Neural cell (in vitro differentiated cells): ENCODE data around the gene SCARB1. TPM values are rescaled to one million over a fixed set of nuclear protein-coding genes. Genes with fewer than 3 reads are reported as not detected.

Source experiments
- H2AFZ ChIP-seq: fragments of 200-600, 300-800 bp; sonication (generic), shearing (Covaris generic); 2 replicates; pipeline ENCODE4 v1.6.0; 2014; ENCODE audit warnings: low read depth, mild to moderate bottlenecking, antibody characterized with exemption, low read length, moderate library complexity
- H3F3A ChIP-seq: fragments of 200-600 bp; shearing (Covaris generic); 2 replicates; pipeline ENCODE4 v1.6.1; 2016; ENCODE audit warnings: mild to moderate bottlenecking, moderate library complexity, mixed read lengths, antibody characterized with exemption, low read length; ENCODE audit not compliant: insufficient read depth, poor library complexity, severe bottlenecking
- H3K27ac ChIP-seq: fragments of 200-600, 300-800 bp; sonication (generic), shearing (Covaris generic); 2 replicates; pipeline ENCODE4 v1.5.1; 2014; ENCODE audit warnings: mild to moderate bottlenecking, low read length, moderate library complexity
- H3K27me3 ChIP-seq: fragments of 300-800, 200-600 bp; sonication (generic), shearing (Covaris generic); 2 replicates; pipeline ENCODE4 v1.6.0; 2014; ENCODE audit warnings: mild to moderate bottlenecking, low read depth, low read length, moderate library complexity; ENCODE audit not compliant: insufficient read depth
- H3K36me3 ChIP-seq: fragments of 300-800, 200-600 bp; sonication (generic), shearing (Covaris generic); 2 replicates; pipeline ENCODE4 v1.5.1; 2014; ENCODE audit warnings: mild to moderate bottlenecking, antibody characterized with exemption, low read length, moderate library complexity; ENCODE audit not compliant: insufficient read depth
- H3K4me2 ChIP-seq: fragments of 300-800, 200-600 bp; sonication (generic), shearing (Covaris generic); 2 replicates; pipeline ENCODE4 v1.6.0; 2014; ENCODE audit warnings: mild to moderate bottlenecking, low read length
- H3K4me3 ChIP-seq: fragments of 300-800, 200-600 bp; sonication (generic), shearing (Covaris generic); 2 replicates; pipeline ENCODE4 v1.5.1; 2014; ENCODE audit warnings: mild to moderate bottlenecking, low read length, moderate library complexity
- H3K79me2 ChIP-seq: fragments of 200-600 bp; shearing (Covaris generic); replicated peaks from 2 replicates; pipeline ENCODE4 v1.6.0; 2014; ENCODE audit warnings: mild to moderate bottlenecking, low read length, moderate library complexity; ENCODE audit not compliant: insufficient read depth
- H3K9ac ChIP-seq: fragments of 300-800, 200-600 bp; sonication (generic), shearing (Covaris generic); 2 replicates; pipeline ENCODE4 v1.6.1; 2016; ENCODE audit warnings: mild to moderate bottlenecking, low read length, mixed read lengths
- H3K9me2 ChIP-seq: fragments of 200-600 bp; shearing (Covaris generic); 2 replicates; pipeline ENCODE4 v1.6.1; 2016; ENCODE audit warnings: mild to moderate bottlenecking, low read length, mixed read lengths; ENCODE audit not compliant: insufficient read depth
- H3K9me3 ChIP-seq: fragments of 200-600, 300-800 bp; sonication (generic), shearing (Covaris generic); 2 replicates; pipeline ENCODE4 v1.6.1; 2016; ENCODE audit warnings: mild to moderate bottlenecking, mixed run types, low read length, moderate library complexity, mixed read lengths
- H4K20me1 ChIP-seq: fragments of 200-600 bp; shearing (Covaris generic); 2 replicates; pipeline ENCODE4 v1.6.1; 2016; ENCODE audit warnings: mild to moderate bottlenecking, mixed run types; ENCODE audit not compliant: insufficient read depth
- EP300 ChIP-seq: fragments of 450-650 bp; conservative IDR thresholded peaks from 2 replicates; pipeline ENCODE4 v1.6.1; 2014; ENCODE audit warnings: antibody characterized with exemption, mild to moderate bottlenecking, moderate library complexity; ENCODE audit not compliant: poor library complexity, severe bottlenecking
- EZH2 ChIP-seq: fragments of 200-600, 300-800 bp; shearing (Covaris generic), sonication (generic); IDR thresholded peaks from 2 replicates; pipeline ENCODE4 v1.6.1; 2014; ENCODE audit warnings: antibody characterized with exemption, low read length, borderline replicate concordance, mild to moderate bottlenecking; ENCODE audit not compliant: insufficient read depth, poor library complexity, severe bottlenecking
- MXI1 ChIP-seq: fragments of 450-650 bp; conservative IDR thresholded peaks from 2 replicates; pipeline ENCODE4 v1.6.1; 2014; ENCODE audit warnings: antibody characterized with exemption, mild to moderate bottlenecking; ENCODE audit not compliant: poor library complexity, severe bottlenecking
- POLR2AphosphoS5 ChIP-seq: IDR thresholded peaks from 2 replicates; pipeline ENCODE4 v1.6.1; 2012
- RAD21 ChIP-seq: fragments of 450-650 bp; conservative IDR thresholded peaks from 2 replicates; pipeline ENCODE4 v1.6.1; 2014; ENCODE audit warnings: antibody characterized with exemption, mild to moderate bottlenecking, moderate library complexity
- SMC3 ChIP-seq: fragments of 450-650 bp; conservative IDR thresholded peaks from 2 replicates; pipeline ENCODE4 v1.6.1; 2014; ENCODE audit warnings: antibody characterized with exemption, mild to moderate bottlenecking, moderate library complexity; ENCODE audit not compliant: poor library complexity
- TAF1 ChIP-seq: IDR thresholded peaks from 2 replicates; pipeline ENCODE4 v1.6.1; 2012; ENCODE audit warnings: low read depth
- polyA plus RNA-seq: library from polyadenylated mRNA; depleted of rRNA; stranded (reverse); fragments of >200 nt; gene quantifications from 2 replicates; pipeline ENCODE4 v1.2.3, GENCODE V29; 2014
- TF ChIP-seq, protein P1 (sequence below): fragments of 450-650 bp; IDR thresholded peaks from 2 replicates; pipeline ENCODE4 v1.5.1; 2014; ENCODE audit warnings: antibody characterized with exemption, mild to moderate bottlenecking, moderate library complexity; ENCODE audit not compliant: poor library complexity, severe bottlenecking
- TF ChIP-seq, protein P2 (sequence below): IDR thresholded peaks from 2 replicates; pipeline ENCODE4 v1.6.1; 2012; ENCODE audit warnings: borderline replicate concordance

Gene SCARB1
- polyA plus RNA-seq, 1 donor from 2014 or later, result 5.8 TPM

DNA sequence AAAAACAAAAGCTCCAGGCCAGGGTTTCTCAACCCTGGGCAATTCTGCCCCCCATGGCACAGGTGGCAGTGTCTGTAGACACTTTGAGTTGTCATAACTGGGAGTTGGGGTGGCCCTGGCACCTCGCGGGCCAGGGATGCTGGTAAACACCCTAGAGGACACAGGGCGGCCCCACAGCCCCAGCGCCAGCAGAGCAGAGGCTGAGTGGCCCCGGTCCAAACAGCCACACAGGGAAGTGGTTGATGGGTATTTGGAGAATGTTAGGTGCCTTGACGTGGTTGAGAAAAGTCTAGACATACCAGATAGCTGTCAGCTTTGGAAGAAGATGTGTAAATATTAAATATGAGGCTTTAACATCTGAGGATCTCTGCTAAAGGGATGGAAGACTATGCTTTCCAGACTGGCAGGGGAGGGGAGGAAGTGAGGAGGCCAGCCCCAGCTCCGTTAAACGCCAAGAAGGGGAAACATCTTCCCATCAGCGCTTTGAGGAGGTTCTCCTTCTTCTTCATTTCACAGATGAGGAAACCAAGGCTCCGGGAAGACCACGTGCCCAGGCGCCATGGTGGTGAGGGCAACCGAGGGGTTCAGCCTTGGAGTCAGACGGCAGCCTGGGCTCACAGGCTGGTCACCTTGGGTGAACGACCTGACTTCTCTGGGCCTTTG, 103.7 kb downstream of the SCARB1 start:
- Histone ChIP-seq H3K9ac (no peak overlapping the region), H3K4me2 (no peak overlapping the region), H3K9me2 (no peaks in the 10 kb centered on the region), H3K4me3 (no peak overlapping the region), H4K20me1 (no peaks in the 10 kb centered on the region), H3K36me3 (no peaks in the 10 kb centered on the region), H3K27ac (no peak overlapping the region), H3F3A (peaks cover under 1% of the 10 kb centered on the region), H2AFZ (no peak overlapping the region), H3K27me3 (no peaks in the 10 kb centered on the region), H3K9me3 (peaks cover 9% of the 10 kb centered on the region), H3K79me2 (no peaks in the 10 kb centered on the region)
- TF ChIP-seq MXI1 (no peak), RAD21 (no peak), SMC3 (no peak), EZH2 (no peak), POLR2AphosphoS5 (no peak), TAF1 (no peak), EP300 (no peak)
- TF ChIP-seq, protein P1, sequence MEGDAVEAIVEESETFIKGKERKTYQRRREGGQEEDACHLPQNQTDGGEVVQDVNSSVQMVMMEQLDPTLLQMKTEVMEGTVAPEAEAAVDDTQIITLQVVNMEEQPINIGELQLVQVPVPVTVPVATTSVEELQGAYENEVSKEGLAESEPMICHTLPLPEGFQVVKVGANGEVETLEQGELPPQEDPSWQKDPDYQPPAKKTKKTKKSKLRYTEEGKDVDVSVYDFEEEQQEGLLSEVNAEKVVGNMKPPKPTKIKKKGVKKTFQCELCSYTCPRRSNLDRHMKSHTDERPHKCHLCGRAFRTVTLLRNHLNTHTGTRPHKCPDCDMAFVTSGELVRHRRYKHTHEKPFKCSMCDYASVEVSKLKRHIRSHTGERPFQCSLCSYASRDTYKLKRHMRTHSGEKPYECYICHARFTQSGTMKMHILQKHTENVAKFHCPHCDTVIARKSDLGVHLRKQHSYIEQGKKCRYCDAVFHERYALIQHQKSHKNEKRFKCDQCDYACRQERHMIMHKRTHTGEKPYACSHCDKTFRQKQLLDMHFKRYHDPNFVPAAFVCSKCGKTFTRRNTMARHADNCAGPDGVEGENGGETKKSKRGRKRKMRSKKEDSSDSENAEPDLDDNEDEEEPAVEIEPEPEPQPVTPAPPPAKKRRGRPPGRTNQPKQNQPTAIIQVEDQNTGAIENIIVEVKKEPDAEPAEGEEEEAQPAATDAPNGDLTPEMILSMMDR, result no peak
- TF ChIP-seq, protein P2, sequence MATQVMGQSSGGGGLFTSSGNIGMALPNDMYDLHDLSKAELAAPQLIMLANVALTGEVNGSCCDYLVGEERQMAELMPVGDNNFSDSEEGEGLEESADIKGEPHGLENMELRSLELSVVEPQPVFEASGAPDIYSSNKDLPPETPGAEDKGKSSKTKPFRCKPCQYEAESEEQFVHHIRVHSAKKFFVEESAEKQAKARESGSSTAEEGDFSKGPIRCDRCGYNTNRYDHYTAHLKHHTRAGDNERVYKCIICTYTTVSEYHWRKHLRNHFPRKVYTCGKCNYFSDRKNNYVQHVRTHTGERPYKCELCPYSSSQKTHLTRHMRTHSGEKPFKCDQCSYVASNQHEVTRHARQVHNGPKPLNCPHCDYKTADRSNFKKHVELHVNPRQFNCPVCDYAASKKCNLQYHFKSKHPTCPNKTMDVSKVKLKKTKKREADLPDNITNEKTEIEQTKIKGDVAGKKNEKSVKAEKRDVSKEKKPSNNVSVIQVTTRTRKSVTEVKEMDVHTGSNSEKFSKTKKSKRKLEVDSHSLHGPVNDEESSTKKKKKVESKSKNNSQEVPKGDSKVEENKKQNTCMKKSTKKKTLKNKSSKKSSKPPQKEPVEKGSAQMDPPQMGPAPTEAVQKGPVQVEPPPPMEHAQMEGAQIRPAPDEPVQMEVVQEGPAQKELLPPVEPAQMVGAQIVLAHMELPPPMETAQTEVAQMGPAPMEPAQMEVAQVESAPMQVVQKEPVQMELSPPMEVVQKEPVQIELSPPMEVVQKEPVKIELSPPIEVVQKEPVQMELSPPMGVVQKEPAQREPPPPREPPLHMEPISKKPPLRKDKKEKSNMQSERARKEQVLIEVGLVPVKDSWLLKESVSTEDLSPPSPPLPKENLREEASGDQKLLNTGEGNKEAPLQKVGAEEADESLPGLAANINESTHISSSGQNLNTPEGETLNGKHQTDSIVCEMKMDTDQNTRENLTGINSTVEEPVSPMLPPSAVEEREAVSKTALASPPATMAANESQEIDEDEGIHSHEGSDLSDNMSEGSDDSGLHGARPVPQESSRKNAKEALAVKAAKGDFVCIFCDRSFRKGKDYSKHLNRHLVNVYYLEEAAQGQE, result no peak

DNA sequence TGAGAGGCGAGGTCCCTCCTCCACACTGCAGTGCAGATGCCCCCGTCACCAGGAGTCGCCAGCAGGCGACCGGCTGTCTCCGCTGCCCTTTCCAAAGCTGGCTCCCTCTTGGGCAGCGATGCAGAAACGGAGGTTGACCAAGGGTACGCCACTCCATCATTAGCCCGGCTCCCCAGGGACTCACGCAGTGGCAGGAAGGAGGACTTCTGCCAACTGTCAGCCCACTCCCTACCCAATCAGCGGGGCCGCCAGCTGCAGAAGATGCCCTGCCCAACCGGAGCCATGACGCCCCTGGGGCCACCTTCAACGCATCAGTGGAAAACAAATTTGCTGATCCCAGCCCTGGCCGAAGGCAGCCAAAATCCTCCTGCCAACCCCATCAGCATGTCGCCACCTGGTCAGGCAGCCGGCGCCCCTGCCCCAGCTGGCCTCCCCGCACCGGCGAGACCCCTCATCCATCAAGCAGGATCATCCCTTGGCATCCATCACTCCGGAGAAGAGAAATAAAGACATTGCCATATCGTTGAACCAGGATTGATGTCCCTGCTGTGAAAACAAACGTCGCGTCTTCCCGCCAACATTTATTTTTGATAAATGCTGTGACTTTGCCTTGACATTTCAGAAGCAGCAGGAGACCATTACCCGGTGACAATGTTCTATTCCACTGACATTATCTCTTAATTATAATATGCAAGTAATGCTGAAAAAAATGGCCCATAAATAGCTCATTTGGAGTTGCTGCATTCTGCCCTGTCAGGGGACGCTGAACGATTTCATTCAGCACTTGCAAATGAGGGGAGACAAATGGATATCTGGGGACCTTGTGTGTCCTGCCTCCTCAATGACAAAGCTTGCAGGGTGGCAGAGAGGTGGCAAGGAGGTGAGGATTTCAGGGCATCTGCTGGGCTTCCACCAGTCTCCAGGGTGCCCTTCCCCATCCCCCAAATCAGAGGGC, 105.1 kb downstream of the SCARB1 start:
- Histone ChIP-seq H3K9me2 (no peaks in the 10 kb centered on the region), H3K4me2 (no peak overlapping the region), H3K27ac (no peak overlapping the region), H4K20me1 (no peaks in the 10 kb centered on the region), H3F3A (peaks cover 3% of the 10 kb centered on the region), H3K27me3 (no peaks in the 10 kb centered on the region), H3K9me3 (no peaks in the 10 kb centered on the region), H3K9ac (no peak overlapping the region), H3K36me3 (no peaks in the 10 kb centered on the region), H3K79me2 (no peaks in the 10 kb centered on the region), H2AFZ (no peak overlapping the region), H3K4me3 (peak overlapping the region; percentile 48)
- TF ChIP-seq SMC3 (no peak), EZH2 (no peak), RAD21 (no peak), POLR2AphosphoS5 (peak; percentile 99), MXI1 (no peak), EP300 (peak; percentile 93), TAF1 (no peak)
- TF ChIP-seq, protein P1, result no peak
- TF ChIP-seq, protein P2, result peak; percentile 31
